IPS DF 4.7 (cell line): ENCODE results near the gene VSIG4.
"Not testable (repeated sequence)": the region's sequence is repeated elsewhere in the genome, so short reads cannot be mapped to it uniquely, and the experiment has no call there.

Source experiments
- DNase-seq: peaks from one replicate; pipeline ENCODE4 v3.0.0-alpha.2; 2013; ENCODE audit warnings: low spot score; ENCODE audit errors: extremely low read depth

The VSIG4 gene

GRCh38 chrX:66039944-66040343 is at the start of gene VSIG4:
TSS of gene VSIG4 (minus strand) at chrX:66040080. CDS start at chrX:66039998, 82 bp downstream.
- no peak for DNase-seq

GRCh38 chrX:66076801-66077200 is 36.9 kb upstream of the VSIG4 start:
- no peak for DNase-seq

- DNase-seq, result no peak
Measured at GRCh38 chrX:66074920-66075879, 35.3 kb upstream of the VSIG4 start.

GRCh38 chrX:66071126-66071525 is 31.2 kb upstream of the VSIG4 start:
- DNase-seq, result no peak

- no peak for DNase-seq
Measured at GRCh38 chrX:66064261-66064660, 24.4 kb upstream of the VSIG4 start.

- not testable (repeated sequence) for DNase-seq
Measured at GRCh38 chrX:66057019-66057418, 17.1 kb upstream of the VSIG4 start.

- no peak for DNase-seq
Measured at GRCh38 chrX:66054978-66055377, 15.1 kb upstream of the VSIG4 start.

- DNase-seq, result no peak
Measured at GRCh38 chrX:66053414-66053813, 13.5 kb upstream of the VSIG4 start.

- DNase-seq, result no peak
Measured at GRCh38 chrX:66051980-66052379, 12.1 kb upstream of the VSIG4 start.

GRCh38 chrX:66050140-66050569 is 10.3 kb upstream of the VSIG4 start:
- no peak for DNase-seq

- no peak for DNase-seq
Measured at GRCh38 chrX:66049056-66049455, 9.2 kb upstream of the VSIG4 start.

- no peak for DNase-seq
Measured at GRCh38 chrX:66046612-66047235, 6.8 kb upstream of the VSIG4 start.

- DNase-seq, result no peak
Measured at GRCh38 chrX:66045894-66046293, 6.0 kb upstream of the VSIG4 start.

GRCh38 chrX:66043584-66043983 is 3.7 kb upstream of the VSIG4 start:
- no peak for DNase-seq

GRCh38 chrX:66042307-66043077 is 2.6 kb upstream of the VSIG4 start:
- no peak for DNase-seq

- no peak for DNase-seq
Measured at GRCh38 chrX:66038115-66038514, 1.8 kb downstream of the VSIG4 start.

- no peak for DNase-seq
Measured at GRCh38 chrX:66036231-66036630, 3.6 kb downstream of the VSIG4 start.

- no peak for DNase-seq
Measured at GRCh38 chrX:66035667-66036066, 4.2 kb downstream of the VSIG4 start.

- no peak for DNase-seq
Measured at GRCh38 chrX:66030505-66031317, 9.2 kb downstream of the VSIG4 start.

- no peak for DNase-seq
Measured at GRCh38 chrX:66028936-66029335, 10.9 kb downstream of the VSIG4 start.

- DNase-seq, result no peak
Measured at GRCh38 chrX:66024570-66024969, 15.3 kb downstream of the VSIG4 start.
